Effector memory CD4-positive, alpha-beta T cell (primary cell): ENCODE measurements around the gene CC2D1B.
A peak's percentile ranks its signal among the peaks of the same experiment; 100 is the strongest.

Source experiments
- DNase-seq, 3 donors: peaks; one replicate each; pipeline ENCODE4 v3.0.0-alpha.2; 2020
- H3K27ac ChIP-seq: 2 replicates; pipeline ENCODE4 v1.7.0; 2013; ENCODE audit warnings: mild to moderate bottlenecking, low read length, moderate library complexity; ENCODE audit not compliant: insufficient read depth, poor library complexity, severe bottlenecking
- H3K27me3 ChIP-seq: replicated peaks from 2 replicates; pipeline ENCODE4 v1.7.0; 2013; ENCODE audit warnings: mild to moderate bottlenecking, low read length; ENCODE audit not compliant: insufficient read depth, control insufficient read depth, poor library complexity, severe bottlenecking
- H3K36me3 ChIP-seq: 2 replicates; pipeline ENCODE4 v1.7.0; 2013; ENCODE audit warnings: mild to moderate bottlenecking, low read length, moderate library complexity; ENCODE audit not compliant: control insufficient read depth, insufficient read depth
- H3K4me1 ChIP-seq: 2 replicates; pipeline ENCODE4 v1.7.0; 2013; ENCODE audit warnings: low read length, mild to moderate bottlenecking; ENCODE audit not compliant: control insufficient read depth, insufficient read depth, poor library complexity, severe bottlenecking
- H3K4me3 ChIP-seq: 2 replicates; pipeline ENCODE4 v1.7.0; 2013; ENCODE audit warnings: low read length, low read depth, mild to moderate bottlenecking; ENCODE audit not compliant: insufficient read depth, poor library complexity, severe bottlenecking
- H3K9me3 ChIP-seq: 2 replicates; pipeline ENCODE4 v1.7.0; 2013; ENCODE audit warnings: mild to moderate bottlenecking, low read length, moderate library complexity; ENCODE audit not compliant: control insufficient read depth

CC2D1B gene

GRCh38 chr1:52359676-52360594 is 6.1 kb downstream of the CC2D1B start:
- peaks cover 10% of the 10 kb centered on the region for H3K4me1 ChIP-seq

GRCh38 chr1:52358851-52359497 is 7.0 kb downstream of the CC2D1B start:
- H3K36me3 ChIP-seq, result peaks cover 90% of the 10 kb centered on the region
- DNase-seq, result no peak
- no peak overlapping the region for H3K27ac ChIP-seq
- H3K9me3 ChIP-seq, result no peaks in the 10 kb centered on the region
- peaks cover under 1% of the 10 kb centered on the region for H3K4me1 ChIP-seq
- H3K4me3 ChIP-seq, result no peak overlapping the region
- no peaks in the 10 kb centered on the region for H3K27me3 ChIP-seq

More at GRCh38 chr1:52359676-52360594, 6.1 kb downstream of the CC2D1B start:
- DNase-seq, result no peak
- no peaks in the 10 kb centered on the region for H3K27me3 ChIP-seq
- H3K9me3 ChIP-seq, result no peaks in the 10 kb centered on the region
- no peak overlapping the region for H3K4me3 ChIP-seq
- peaks cover 80% of the 10 kb centered on the region for H3K36me3 ChIP-seq
- H3K27ac ChIP-seq, result no peak overlapping the region

- peaks cover 99% of the 10 kb centered on the region for H3K36me3 ChIP-seq
These were observed 8.6 kb downstream of the CC2D1B start for GRCh38 chr1:52357397-52357796.

GRCh38 chr1:52356818-52357355 is 9.1 kb downstream of the CC2D1B start:
- Histone ChIP-seq H3K36me3 (peaks cover 99% of the 10 kb centered on the region), H3K9me3 (no peaks in the 10 kb centered on the region), H3K4me3 (no peak overlapping the region), H3K27me3 (no peaks in the 10 kb centered on the region), H3K4me1 (no peaks in the 10 kb centered on the region), H3K27ac (no peak overlapping the region)
- DNase-seq, result no peak

More at GRCh38 chr1:52357397-52357796, 8.6 kb downstream of the CC2D1B start:
- peak overlapping the region; percentile 7 for H3K27ac ChIP-seq
- no peaks in the 10 kb centered on the region for H3K9me3 ChIP-seq
- H3K4me1 ChIP-seq, result no peaks in the 10 kb centered on the region
- no peaks in the 10 kb centered on the region for H3K27me3 ChIP-seq
- no peak overlapping the region for H3K4me3 ChIP-seq
- no peak for DNase-seq

- H3K27ac ChIP-seq, result no peak overlapping the region
- no peaks in the 10 kb centered on the region for H3K27me3 ChIP-seq
- H3K36me3 ChIP-seq, result peaks cover 95% of the 10 kb centered on the region
- no peak overlapping the region for H3K4me3 ChIP-seq
- no peaks in the 10 kb centered on the region for H3K9me3 ChIP-seq
- H3K4me1 ChIP-seq, result no peaks in the 10 kb centered on the region
- no peak for DNase-seq
These were observed 10.0 kb downstream of the CC2D1B start for GRCh38 chr1:52355847-52356505.

- Histone ChIP-seq H3K36me3 (peaks cover 92% of the 10 kb centered on the region), H3K4me1 (no peaks in the 10 kb centered on the region), H3K27ac (no peak overlapping the region), H3K4me3 (no peak overlapping the region), H3K9me3 (no peaks in the 10 kb centered on the region), H3K27me3 (no peaks in the 10 kb centered on the region)
- DNase-seq, result no peak
These were observed 10.6 kb downstream of the CC2D1B start for GRCh38 chr1:52355436-52355835.

GRCh38 chr1:52352690-52353089 is 13.3 kb downstream of the CC2D1B start:
- Histone ChIP-seq H3K9me3 (no peaks in the 10 kb centered on the region), H3K4me3 (no peak overlapping the region), H3K36me3 (peaks cover 64% of the 10 kb centered on the region), H3K27ac (no peak overlapping the region), H3K4me1 (no peaks in the 10 kb centered on the region), H3K27me3 (no peaks in the 10 kb centered on the region)
- DNase-seq, result no peak

- H3K4me3 ChIP-seq, result no peak overlapping the region
- H3K4me1 ChIP-seq, result no peaks in the 10 kb centered on the region
- H3K27ac ChIP-seq, result no peak overlapping the region
- peaks cover 25% of the 10 kb centered on the region for H3K36me3 ChIP-seq
- H3K9me3 ChIP-seq, result no peaks in the 10 kb centered on the region
- no peak for DNase-seq
- H3K27me3 ChIP-seq, result no peaks in the 10 kb centered on the region
These were observed 17.2 kb downstream of the CC2D1B start for GRCh38 chr1:52348704-52349300.

- Histone ChIP-seq H3K27me3 (no peaks in the 10 kb centered on the region), H3K4me1 (no peaks in the 10 kb centered on the region), H3K27ac (no peak overlapping the region), H3K4me3 (no peak overlapping the region), H3K36me3 (peaks cover 5% of the 10 kb centered on the region), H3K9me3 (no peaks in the 10 kb centered on the region)
- DNase-seq, result no peak
These were observed 19.4 kb downstream of the CC2D1B start for GRCh38 chr1:52346653-52347052.
